ENCODE measurements around the gene TP53INP2. TPM values are rescaled to one million over a fixed set of nuclear protein-coding genes. Genes with fewer than 3 reads are reported as not detected.

The TP53INP2 gene
- total RNA-seq, 1 experiment from 2014 or later, result 7.1 TPM

- Histone ChIP-seq H3K9me3 (ENCODE audit: control insufficient read depth in 1 of 2, insufficient read depth in 1 of 2, low read depth in 1 of 2, low read length in 2 of 2) (no peaks in the 10 kb centered on the region), H3K36me3 (ENCODE audit: control insufficient read depth in 1 of 2, insufficient read depth in 2 of 2, low read length in 2 of 2) (no peaks in the 10 kb centered on the region), H3K79me2 (ENCODE audit: insufficient read depth, low read length) (no peaks in the 10 kb centered on the region), H4K20me1 (ENCODE audit: insufficient read depth) (no peaks in the 10 kb centered on the region), H3K27me3 (ENCODE audit: insufficient read depth, low read length) (no peaks in the 10 kb centered on the region), H3K9me2 (ENCODE audit: insufficient read depth) (no peaks in the 10 kb centered on the region), H3K4me2 (ENCODE audit: low read length) (no peak overlapping the region), H3K9ac (ENCODE audit: low read length) (no peak overlapping the region), H3K4me3 (replicated peaks in 1 of 2; ENCODE audit: low read depth in 1 of 2, low read length in 2 of 2) (no peak overlapping the region), H2AFZ (ENCODE audit: low read depth, low read length, poor library complexity, severe bottlenecking) (no peak overlapping the region), H3K27ac (ENCODE audit: low read depth, low read length) (no peak overlapping the region), H3K4me1 (ENCODE audit: control insufficient read depth in 1 of 2, insufficient read depth in 2 of 2, low read length in 2 of 2) (peaks cover 25 to 49% of the 10 kb centered on the region in 2 experiments)
- intact Hi-C loops (cut with micrococcal nuclease), result loop anchor here (5.0 kb wide), 1 partner anchor 394 kb away; no protein-coding TSS in a partner anchor
- ATAC-seq (no peak), DNase-seq (ENCODE audit: low read depth, low spot score) (no peak)
- ChIA-PET CTCF (interaction anchor here (1.5 to 1.8 kb wide), 4 partner anchors 143 to 516 kb away, joined by 4 to 5 read pairs (median 5); no protein-coding TSS in a partner anchor), POLR2A (interaction anchor here (0.6 to 1.2 kb wide), 2 partner anchors 155 to 201 kb away, joined by 3 read pairs; no protein-coding TSS in a partner anchor), RAD21 (ENCODE audit: low non-redundant PET in 1 of 2, low total read pairs in 2 of 2, uncharacterized antibody in 2 of 2, unreplicated experiment in 2 of 2) (interaction anchor here in 1 of 2 experiments (1.3 kb wide), 1 partner anchor 394 kb away, joined by 3 read pairs; no protein-coding TSS in a partner anchor)
- TF ChIP-seq TCF7L2 (IDR thresholded peaks at IDR 0.05; ENCODE audit: borderline replicate concordance, extremely low read depth, insufficient read depth, insufficient read length), result no peak
- no peak for TF ChIP-seq CBX3 (IDR thresholded peaks at IDR 0.05; ENCODE audit: low read depth)
- no peak for TF ChIP-seq RAD21 (IDR thresholded peaks at IDR 0.05; ENCODE audit: low read depth)
- TF ChIP-seq POLR2A (IDR thresholded peaks at IDR 0.05; ENCODE audit: borderline replicate concordance, extremely low read depth, insufficient read depth, insufficient read length), result no peak
- no peak for TF ChIP-seq JUND (IDR thresholded peaks at IDR 0.05)
- no peak for TF ChIP-seq SIN3A (IDR thresholded peaks at IDR 0.05; ENCODE audit: low read depth)
- TF ChIP-seq ZNF274 (IDR thresholded peaks at IDR 0.05; ENCODE audit: low read depth, low read length), result no peak
- no peak for TF ChIP-seq ZFX (IDR thresholded peaks at IDR 0.05)
- TF ChIP-seq ELF1 (IDR thresholded peaks at IDR 0.05; ENCODE audit: borderline replicate concordance, low read depth), result no peak
- TF ChIP-seq SRF (IDR thresholded peaks at IDR 0.05; ENCODE audit: low read depth), result no peak
- no peak for TF ChIP-seq CTCF (IDR thresholded peaks at IDR 0.05 in 2 of 3, conservative IDR thresholded peaks at IDR 0.05 in 1 of 3; ENCODE audit: borderline replicate concordance in 1 of 3, insufficient read depth in 1 of 3, low read depth in 2 of 3, low read length in 2 of 3)
- TF ChIP-seq MAX (IDR thresholded peaks at IDR 0.05), result no peak
- TF ChIP-seq FOSL1 (IDR thresholded peaks at IDR 0.05; ENCODE audit: low read depth), result no peak
- no peak for TF ChIP-seq ZBTB33 (IDR thresholded peaks at IDR 0.05; ENCODE audit: extremely low read depth, insufficient replicate concordance, low read length)
- no peak for TF ChIP-seq REST (IDR thresholded peaks at IDR 0.05; ENCODE audit: low read depth)
- TF ChIP-seq EZH2phosphoT487 (IDR thresholded peaks at IDR 0.05; ENCODE audit: borderline replicate concordance), result no peak
- TF ChIP-seq ATF3 (IDR thresholded peaks at IDR 0.05), result no peak
- TF ChIP-seq POLR2AphosphoS5 (IDR thresholded peaks at IDR 0.05; ENCODE audit: low read depth, low read length), result no peak
- no peak for TF ChIP-seq EZH2 (IDR thresholded peaks at IDR 0.05)
- no peak for TF ChIP-seq EGR1 (IDR thresholded peaks at IDR 0.05; ENCODE audit: low read depth)
- BruUV-seq (replicated peaks), result no TSS peak
Measured at GRCh38 chr20:34706302-34706875, 2.2 kb downstream of the TP53INP2 start.

Data from HCT116 (cell line).